Peyer's patch (tissue), 4 donors: Measurements from ENCODE around the gene SPINK4.

Experiments used
- CTCF ChIP-seq, 6 experiments: fragments of 450-650 bp in 4 of 6; fragments of 200-600 bp in 2 of 6; sonication (generic) in 1 of 6; IDR thresholded peaks; one replicate each; pipeline ENCODE4 v1.5.1; 2017 to 2019; ENCODE audit warnings: antibody characterized with exemption in 6 of 6, mild to moderate bottlenecking in 3 of 6, moderate library complexity in 1 of 6
- POLR2A ChIP-seq, 2 donors: fragments of 450-650 bp; IDR thresholded peaks; one replicate each; pipeline ENCODE4 v1.5.1; 2017; ENCODE audit warnings: antibody characterized with exemption in 2 of 2, mild to moderate bottlenecking in 2 of 2, moderate library complexity in 2 of 2

GRCh38 chr9:33192493-33193255 is 47.3 kb upstream of the SPINK4 start:
- no peak for TF ChIP-seq CTCF (IDR thresholded peaks at IDR 0.05)
- no peak for TF ChIP-seq POLR2A (IDR thresholded peaks at IDR 0.05)
